D721Med (cell line): ENCODE data around the gene BCL7C.
"Not testable (repeated sequence)": the region's sequence is repeated elsewhere in the genome, so short reads cannot be mapped to it uniquely, and the experiment has no call there.

Experiments used
- DNase-seq: peaks from one replicate; pipeline ENCODE4 v3.0.0; 2011; ENCODE audit warnings: low spot score; ENCODE audit not compliant: insufficient read length
- FAIRE-seq: peaks from 2 replicates; lab custom pipeline; 2011; peaks lifted over from hg19 to GRCh38; lab: Jason Lieb, UNC
- CTCF ChIP-seq: IDR thresholded peaks from 2 replicates; pipeline ENCODE4 v1.5.1; 2012; ENCODE audit warnings: mild to moderate bottlenecking, control low read depth; ENCODE audit not compliant: insufficient read depth; ENCODE audit errors: missing control alignments

Gene BCL7C

GRCh38 chr16:30893744-30894539 lies at the start of gene BCL7C:
BCL7C (minus strand) TSS chr16:30894077; CDS start chr16:30893944, 133 bp downstream.
- peak; percentile 42 for TF ChIP-seq CTCF
- DNase-seq (peak; percentile 50), FAIRE-seq (no peak)

GRCh38 chr16:30942426-30942806 lies 48.5 kb upstream of the BCL7C start:
- FAIRE-seq (no peak), DNase-seq (no peak)
- TF ChIP-seq CTCF, result no peak

- FAIRE-seq (no peak), DNase-seq (peak; percentile 74)
- peak; percentile 77 for TF ChIP-seq CTCF
Measured at GRCh38 chr16:30941600-30942425, 47.9 kb upstream of the BCL7C start.

GRCh38 chr16:30939571-30939970 lies 45.7 kb upstream of the BCL7C start:
- FAIRE-seq, DNase-seq: not testable (repeated sequence)

GRCh38 chr16:30937692-30938091 lies 43.8 kb upstream of the BCL7C start:
- FAIRE-seq (no peak), DNase-seq (no peak)
- TF ChIP-seq CTCF, result no peak

- DNase-seq (peak; percentile 58), FAIRE-seq (no peak)
- peak; percentile 51 for TF ChIP-seq CTCF
Measured at GRCh38 chr16:30934827-30935557, 41.1 kb upstream of the BCL7C start.

GRCh38 chr16:30931068-30931650 lies 37.3 kb upstream of the BCL7C start:
- FAIRE-seq, result no peak
- no peak for DNase-seq
- TF ChIP-seq CTCF, result no peak
